Measurements from ENCODE around the gene ARHGEF11.

DNA sequence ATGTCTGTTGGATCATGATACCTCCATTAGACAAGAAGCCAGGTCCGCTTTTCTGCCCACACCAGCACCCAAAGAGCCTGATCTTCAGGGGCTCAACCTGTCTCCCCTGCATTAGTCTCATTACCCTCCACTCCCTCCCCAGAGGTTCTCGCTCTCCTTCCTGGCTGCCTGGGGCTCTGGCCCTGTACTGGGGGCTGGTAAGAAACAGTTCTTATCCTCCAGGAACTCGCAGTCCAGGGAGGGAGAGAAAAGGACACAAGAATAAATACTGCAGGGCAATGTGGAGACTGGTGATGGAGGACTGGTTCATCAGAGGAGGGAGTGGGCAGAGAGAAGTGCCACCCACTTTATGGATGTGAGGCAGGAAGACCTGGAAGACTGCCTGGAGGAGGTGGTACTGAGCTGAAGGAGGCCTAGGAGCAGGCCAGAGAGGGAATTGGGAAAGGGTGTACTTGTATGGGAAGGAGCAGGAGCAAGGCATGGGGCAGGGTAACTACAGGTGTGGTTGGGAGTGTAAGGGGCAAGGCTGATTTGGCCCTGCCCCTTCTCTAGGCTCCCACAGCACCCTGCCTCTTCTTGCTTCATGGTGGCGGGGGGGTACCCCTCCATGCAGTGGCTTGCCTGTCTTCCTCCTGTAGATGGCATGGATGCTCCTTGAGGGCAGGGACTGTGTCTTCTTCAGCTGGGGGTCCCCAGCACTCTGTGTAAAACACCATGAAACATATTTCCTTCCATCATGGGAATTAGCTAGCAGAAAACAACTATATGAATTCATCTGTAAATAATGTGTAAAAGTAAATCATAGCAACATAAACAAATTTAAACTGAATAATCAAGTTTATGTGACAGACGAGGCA lies 120.2 kb downstream of the ARHGEF11 start:
- TF ChIP-seq CTCF (IDR thresholded peaks at IDR 0.05) (no peak), POLR2AphosphoS5 (IDR thresholded peaks at IDR 0.05) (no peak), POLR2A (IDR thresholded peaks at IDR 0.05) (no peak)
